ENCODE measurements around the gene COX7A2L. TPM values are rescaled to one million over a fixed set of nuclear protein-coding genes. Genes with fewer than 3 reads are reported as not detected.

The COX7A2L gene
- total and polyA plus RNA-seq, 10 of the 15 experiments (the other 5 are each of a cell fraction or from before 2014, with no cell fraction given): 134 to 532 (median 222) TPM

DNA sequence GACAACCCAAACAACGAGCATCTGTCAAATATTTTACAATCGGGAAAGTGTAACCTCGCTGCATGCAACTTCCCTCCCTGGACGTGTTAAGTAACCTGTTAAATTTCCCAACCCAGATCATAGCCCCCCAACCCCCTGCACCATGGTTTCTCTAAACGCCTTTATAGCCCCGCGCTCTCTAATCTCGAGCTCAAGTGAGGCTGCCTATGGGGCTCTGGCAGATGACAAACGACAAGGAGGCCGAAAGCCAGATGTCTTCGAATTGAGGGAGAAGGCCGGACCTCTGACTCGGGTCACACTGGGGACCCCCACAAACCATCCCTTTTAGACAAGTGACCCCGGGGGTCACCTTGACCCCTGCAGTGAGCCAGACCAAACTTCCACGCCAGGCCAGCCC lies 526 bp downstream of the COX7A2L start:
- in situ Hi-C loops (cut with MboI): no loop called here
- peaks cover 54% of the 10 kb centered on the region for H3K79me2 ChIP-seq (ENCODE audit: control insufficient read depth, insufficient read depth, low read length)
- no peaks in the 10 kb centered on the region for H3K36me3 ChIP-seq (ENCODE audit: control insufficient read depth in 2 of 2, insufficient read depth in 2 of 2, low read length in 1 of 2)
- ChIA-PET SMC1A (ENCODE audit: uncharacterized antibody, unreplicated experiment) (interaction anchor here (1.1 to 1.3 kb wide), 3 partner anchors 17 to 260 kb away, joined by 3 to 4 read pairs (median 3); no protein-coding TSS in a partner anchor), CTCF (interaction anchor here (1.1 to 1.4 kb wide), 2 partner anchors 264 to 266 kb away, joined by 4 to 5 read pairs; no protein-coding TSS in a partner anchor), RAD21 (ENCODE audit: unreplicated experiment) (interaction anchor here (1.0 kb wide), 1 partner anchor 239 kb away, joined by 3 read pairs; no protein-coding TSS in a partner anchor), POLR2A (interaction anchor here (0.6 kb wide), 1 partner anchor 13 kb away, joined by 3 read pairs; no protein-coding TSS in a partner anchor)
- FAIRE-seq (no peak), DNase-seq (ENCODE audit: low read depth, low spot score) (no peak), ATAC-seq (peak; percentile 1; the same call in 1 of the 3 replicates)
- H3K4me2 ChIP-seq (ENCODE audit: control insufficient read depth, insufficient read depth): peak overlapping the region; percentile 90
- under 1% methylated on average over 15 of the region's 15 CpGs for WGBS (ENCODE audit: insufficient coverage, insufficient replicate concordance, low lambda C conversion rate, missing lambda C conversion rate)
- H3K27me3 ChIP-seq (replicated peaks in 1 of 2; ENCODE audit: control insufficient read depth in 2 of 2, insufficient read depth in 2 of 2, low read length in 1 of 2): no peaks in the 10 kb centered on the region
- H3K4me1 ChIP-seq (ENCODE audit: control insufficient read depth, insufficient read depth, low read length): peaks cover 10% of the 10 kb centered on the region
- H4K20me1 ChIP-seq (ENCODE audit: control insufficient read depth, insufficient read depth): no peaks in the 10 kb centered on the region
- TF ChIP-seq PML (IDR thresholded peaks at IDR 0.05; ENCODE audit: low read length): peak; percentile 22; the same call in 1 of the 2 replicates
- TF ChIP-seq, protein P1, sequence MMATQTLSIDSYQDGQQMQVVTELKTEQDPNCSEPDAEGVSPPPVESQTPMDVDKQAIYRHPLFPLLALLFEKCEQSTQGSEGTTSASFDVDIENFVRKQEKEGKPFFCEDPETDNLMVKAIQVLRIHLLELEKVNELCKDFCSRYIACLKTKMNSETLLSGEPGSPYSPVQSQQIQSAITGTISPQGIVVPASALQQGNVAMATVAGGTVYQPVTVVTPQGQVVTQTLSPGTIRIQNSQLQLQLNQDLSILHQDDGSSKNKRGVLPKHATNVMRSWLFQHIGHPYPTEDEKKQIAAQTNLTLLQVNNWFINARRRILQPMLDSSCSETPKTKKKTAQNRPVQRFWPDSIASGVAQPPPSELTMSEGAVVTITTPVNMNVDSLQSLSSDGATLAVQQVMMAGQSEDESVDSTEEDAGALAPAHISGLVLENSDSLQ (IDR thresholded peaks at IDR 0.05): no peak
- TF ChIP-seq ZNF217 (IDR thresholded peaks at IDR 0.05): no peak
- peak overlapping the region; percentile 97 for H3K27ac ChIP-seq (ENCODE audit: control insufficient read depth, insufficient read depth)
- H3K9ac ChIP-seq (ENCODE audit: control insufficient read depth, insufficient read depth, low read length): peak overlapping the region; percentile 90
- H2AFZ ChIP-seq (ENCODE audit: control insufficient read depth, low read depth, low read length): peak overlapping the region; percentile 97; the same call in 1 of the 2 replicates
- no TSS peak for BruUV-seq (replicated peaks)
- peak overlapping the region; percentile 97 for H3K4me3 ChIP-seq
- no peaks in the 10 kb centered on the region for H3K9me3 ChIP-seq (replicated peaks; ENCODE audit: control insufficient read depth, insufficient read depth, low read length)
- intact Hi-C loops (cut with micrococcal nuclease; ENCODE audit: unreplicated experiment): loop anchor here (2.0 to 10.0 kb wide), 3 partner anchors 264 to 434 kb away; partner anchors contain the start of gene HAAO

DNA sequence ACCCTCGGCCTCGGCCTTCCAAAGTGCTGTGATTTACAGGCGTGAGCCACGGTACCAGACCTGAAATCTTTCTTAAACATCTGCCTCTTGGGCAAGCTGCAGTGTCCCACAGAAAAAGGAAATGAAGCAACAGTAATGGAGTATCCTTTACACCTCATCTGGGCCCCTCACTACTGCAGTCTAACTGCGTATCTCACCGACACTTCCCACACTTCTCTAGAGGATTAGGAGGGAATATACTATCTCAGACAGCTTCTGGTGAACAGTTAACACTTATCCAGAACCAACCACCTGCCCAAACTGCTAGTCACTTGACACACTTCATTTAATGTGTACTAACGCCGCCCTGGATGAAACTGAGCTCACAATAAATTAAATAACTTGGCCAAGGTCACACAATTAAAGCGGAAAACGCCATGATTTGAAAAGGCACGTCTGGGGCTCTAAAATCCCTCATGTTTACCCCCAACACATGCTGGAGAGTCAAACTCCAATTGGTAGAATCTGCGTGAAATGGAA lies 993 bp downstream of the COX7A2L start:
- Histone ChIP-seq H3K27ac (ENCODE audit: control insufficient read depth, insufficient read depth) (peak overlapping the region; percentile 97), H3K79me2 (ENCODE audit: control insufficient read depth, insufficient read depth, low read length) (peaks cover 58% of the 10 kb centered on the region), H3K9me3 (replicated peaks; ENCODE audit: control insufficient read depth, insufficient read depth, low read length) (no peaks in the 10 kb centered on the region), H3K9ac (ENCODE audit: control insufficient read depth, insufficient read depth, low read length) (peak overlapping the region; percentile 90), H3K4me1 (ENCODE audit: control insufficient read depth, insufficient read depth, low read length) (peaks cover 10% of the 10 kb centered on the region), H3K27me3 (replicated peaks in 1 of 2; ENCODE audit: control insufficient read depth in 2 of 2, insufficient read depth in 2 of 2, low read length in 1 of 2) (no peaks in the 10 kb centered on the region), H3K4me3 (peak overlapping the region; percentile 97), H3K4me2 (ENCODE audit: control insufficient read depth, insufficient read depth) (peak overlapping the region; percentile 90), H2AFZ (ENCODE audit: control insufficient read depth, low read depth, low read length) (peak overlapping the region; percentile 22), H3K36me3 (ENCODE audit: control insufficient read depth in 2 of 2, insufficient read depth in 2 of 2, low read length in 1 of 2) (no peaks in the 10 kb centered on the region), H4K20me1 (ENCODE audit: control insufficient read depth, insufficient read depth) (no peaks in the 10 kb centered on the region)
- in situ Hi-C loops (cut with MboI): no loop called here
- ChIA-PET RAD21 (ENCODE audit: unreplicated experiment) (interaction anchor here (1.0 kb wide), 1 partner anchor 240 kb away, joined by 3 read pairs; no protein-coding TSS in a partner anchor), POLR2A (no interaction called here), CTCF (interaction anchor here (1.1 to 1.4 kb wide), 2 partner anchors 264 to 265 kb away, joined by 4 to 5 read pairs; no protein-coding TSS in a partner anchor), SMC1A (ENCODE audit: uncharacterized antibody, unreplicated experiment) (interaction anchor here (1.1 to 1.2 kb wide), 2 partner anchors 256 to 260 kb away, joined by 3 to 4 read pairs; no protein-coding TSS in a partner anchor)
- TSS peak; percentile 84 for BruUV-seq (replicated peaks)
- FAIRE-seq (no peak), ATAC-seq (peak; percentile 18), DNase-seq (ENCODE audit: low read depth, low spot score) (no peak)
- intact Hi-C loops (cut with micrococcal nuclease; ENCODE audit: unreplicated experiment): loop anchor here (2.0 to 10.0 kb wide), 3 partner anchors 263 to 435 kb away; partner anchors contain the start of gene HAAO
- 2% methylated on average over 12 of the region's 12 CpGs for WGBS (ENCODE audit: insufficient coverage, insufficient replicate concordance, low lambda C conversion rate, missing lambda C conversion rate)
- TF ChIP-seq BACH1 (IDR thresholded peaks at IDR 0.05; ENCODE audit: borderline replicate concordance) (no peak), GABPA (IDR thresholded peaks at IDR 0.05; ENCODE audit: low read depth) (no peak), ASH2L (IDR thresholded peaks at IDR 0.05; ENCODE audit: borderline replicate concordance, low read depth) (no peak), CREM (IDR thresholded peaks at IDR 0.05; ENCODE audit: low read depth) (no peak; the same call in 1 of the 2 replicates), ZNF217 (IDR thresholded peaks at IDR 0.05) (no peak), ZSCAN29 (IDR thresholded peaks at IDR 0.05) (no peak), MTA3 (IDR thresholded peaks at IDR 0.05; ENCODE audit: borderline replicate concordance, low read length) (no peak), BCLAF1 (IDR thresholded peaks at IDR 0.05) (no peak)
- TF ChIP-seq, protein P2, sequence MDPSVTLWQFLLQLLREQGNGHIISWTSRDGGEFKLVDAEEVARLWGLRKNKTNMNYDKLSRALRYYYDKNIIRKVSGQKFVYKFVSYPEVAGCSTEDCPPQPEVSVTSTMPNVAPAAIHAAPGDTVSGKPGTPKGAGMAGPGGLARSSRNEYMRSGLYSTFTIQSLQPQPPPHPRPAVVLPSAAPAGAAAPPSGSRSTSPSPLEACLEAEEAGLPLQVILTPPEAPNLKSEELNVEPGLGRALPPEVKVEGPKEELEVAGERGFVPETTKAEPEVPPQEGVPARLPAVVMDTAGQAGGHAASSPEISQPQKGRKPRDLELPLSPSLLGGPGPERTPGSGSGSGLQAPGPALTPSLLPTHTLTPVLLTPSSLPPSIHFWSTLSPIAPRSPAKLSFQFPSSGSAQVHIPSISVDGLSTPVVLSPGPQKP (IDR thresholded peaks at IDR 0.05; ENCODE audit: low read depth, low read length): no peak

Data from GM12878 (cell line).